Chondrocyte (in vitro differentiated cells): Measurements from ENCODE around the gene VWA2. TPM values are rescaled to one million over a fixed set of nuclear protein-coding genes. Genes with fewer than 3 reads are reported as not detected.

Experiments used
- DNase-seq: peaks from one replicate; pipeline ENCODE4 v3.0.0; 2021; ENCODE audit warnings: mixed read lengths, low spot score
- H3K27ac Mint-ChIP-seq: one replicate; pipeline ENCODE4 v1.8.0; 2021; ENCODE audit warnings: mild to moderate bottlenecking, moderate library complexity, mixed read lengths; ENCODE audit not compliant: unreplicated experiment
- H3K27me3 Mint-ChIP-seq: 2 replicates; pipeline ENCODE4 v1.8.0; 2021; ENCODE audit warnings: low read depth, mixed read lengths
- H3K36me3 Mint-ChIP-seq: 2 replicates; pipeline ENCODE4 v1.8.0; 2021; ENCODE audit warnings: low read depth, mixed read lengths
- H3K4me1 Mint-ChIP-seq: 2 replicates; pipeline ENCODE4 v1.8.0; 2021; ENCODE audit warnings: low read depth, mild to moderate bottlenecking, mixed read lengths
- H3K4me3 Mint-ChIP-seq: one replicate; pipeline ENCODE4 v1.8.0; 2021; ENCODE audit warnings: mild to moderate bottlenecking, moderate library complexity, mixed read lengths; ENCODE audit not compliant: unreplicated experiment
- H3K9me3 Mint-ChIP-seq: 2 replicates; pipeline ENCODE4 v1.8.0; 2021; ENCODE audit warnings: low read depth, mixed read lengths
- total RNA-seq: library from RNA; stranded (reverse); gene quantifications from 3 replicates; pipeline ENCODE4 v1.2.1, GENCODE V29; 2021
- TF ChIP-seq, protein P1 (sequence below): fragments of 200-600 bp; sonication (generic); IDR thresholded peaks from 2 replicates; pipeline ENCODE4 v1.5.0; 2021; ENCODE audit warnings: antibody characterized with exemption, mild to moderate bottlenecking, moderate library complexity

The VWA2 gene
- total RNA-seq, 1 donor from 2014 or later: not detected

GRCh38 chr10:114285961-114286441 lies 46.9 kb downstream of the VWA2 start:
- TF ChIP-seq, protein P1, sequence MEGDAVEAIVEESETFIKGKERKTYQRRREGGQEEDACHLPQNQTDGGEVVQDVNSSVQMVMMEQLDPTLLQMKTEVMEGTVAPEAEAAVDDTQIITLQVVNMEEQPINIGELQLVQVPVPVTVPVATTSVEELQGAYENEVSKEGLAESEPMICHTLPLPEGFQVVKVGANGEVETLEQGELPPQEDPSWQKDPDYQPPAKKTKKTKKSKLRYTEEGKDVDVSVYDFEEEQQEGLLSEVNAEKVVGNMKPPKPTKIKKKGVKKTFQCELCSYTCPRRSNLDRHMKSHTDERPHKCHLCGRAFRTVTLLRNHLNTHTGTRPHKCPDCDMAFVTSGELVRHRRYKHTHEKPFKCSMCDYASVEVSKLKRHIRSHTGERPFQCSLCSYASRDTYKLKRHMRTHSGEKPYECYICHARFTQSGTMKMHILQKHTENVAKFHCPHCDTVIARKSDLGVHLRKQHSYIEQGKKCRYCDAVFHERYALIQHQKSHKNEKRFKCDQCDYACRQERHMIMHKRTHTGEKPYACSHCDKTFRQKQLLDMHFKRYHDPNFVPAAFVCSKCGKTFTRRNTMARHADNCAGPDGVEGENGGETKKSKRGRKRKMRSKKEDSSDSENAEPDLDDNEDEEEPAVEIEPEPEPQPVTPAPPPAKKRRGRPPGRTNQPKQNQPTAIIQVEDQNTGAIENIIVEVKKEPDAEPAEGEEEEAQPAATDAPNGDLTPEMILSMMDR: no peak
- H3K4me3 Mint-ChIP-seq: no peak overlapping the region
- peak; percentile 94 for DNase-seq
- no peaks in the 10 kb centered on the region for H3K27me3 Mint-ChIP-seq
- H3K27ac Mint-ChIP-seq: no peak overlapping the region
- H3K9me3 Mint-ChIP-seq: no peaks in the 10 kb centered on the region
- no peaks in the 10 kb centered on the region for H3K36me3 Mint-ChIP-seq
- H3K4me1 Mint-ChIP-seq: no peaks in the 10 kb centered on the region

DNA sequence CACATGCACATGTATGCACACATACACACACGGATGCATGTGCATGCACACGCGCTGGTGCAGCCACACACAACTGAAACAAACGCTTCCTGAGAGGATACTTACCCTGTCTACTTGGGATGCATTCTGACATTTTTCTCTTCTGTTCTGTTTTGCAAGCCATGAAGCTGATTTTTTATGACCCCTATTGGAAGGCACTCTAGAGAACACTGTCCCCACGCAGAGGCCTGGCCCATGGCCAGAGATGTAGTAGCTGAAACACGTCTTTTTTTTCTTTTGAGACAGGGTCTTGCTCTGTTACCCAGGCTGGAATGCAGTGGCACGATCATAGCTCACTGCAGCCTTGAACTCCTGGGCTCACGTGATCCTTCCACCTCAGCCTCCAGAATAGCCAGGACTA lies 47.9 kb downstream of the VWA2 start:
- no peaks in the 10 kb centered on the region for H3K4me1 Mint-ChIP-seq
- H3K9me3 Mint-ChIP-seq: no peaks in the 10 kb centered on the region
- no peaks in the 10 kb centered on the region for H3K36me3 Mint-ChIP-seq

DNA sequence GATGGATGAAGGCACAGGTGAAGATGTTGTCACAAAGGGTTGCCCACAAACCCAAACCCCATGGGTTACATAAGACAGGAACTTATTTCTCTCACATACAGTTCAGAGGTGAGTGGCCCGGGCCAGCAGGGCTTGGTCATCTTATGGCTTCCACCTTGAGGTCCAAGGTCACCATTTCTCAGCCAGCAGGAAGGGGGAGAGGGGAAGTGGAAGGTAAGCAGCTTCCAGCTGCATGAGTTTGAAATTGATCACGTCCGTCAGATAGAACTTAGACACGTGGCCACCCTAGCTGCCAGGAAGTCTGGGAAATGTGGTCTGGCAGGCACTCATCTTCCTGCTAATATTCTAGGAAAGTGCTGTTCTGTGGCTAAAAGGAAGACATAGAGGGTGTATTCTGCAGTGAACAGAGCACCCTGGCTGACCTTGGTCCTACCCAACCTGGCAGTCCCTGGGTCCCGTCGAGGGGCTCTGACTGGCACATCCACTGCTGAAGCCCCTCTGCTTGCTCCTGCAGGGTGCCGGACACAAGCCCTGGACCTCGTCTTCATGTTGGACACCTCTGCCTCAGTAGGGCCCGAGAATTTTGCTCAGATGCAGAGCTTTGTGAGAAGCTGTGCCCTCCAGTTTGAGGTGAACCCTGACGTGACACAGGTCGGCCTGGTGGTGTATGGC lies 49.5 kb downstream of the VWA2 start:
- no peak overlapping the region for H3K27ac Mint-ChIP-seq
- DNase-seq: peak; percentile 76
- H3K4me1 Mint-ChIP-seq: no peaks in the 10 kb centered on the region
- TF ChIP-seq, protein P1: no peak
- no peaks in the 10 kb centered on the region for H3K36me3 Mint-ChIP-seq
- H3K27me3 Mint-ChIP-seq: no peaks in the 10 kb centered on the region
- no peaks in the 10 kb centered on the region for H3K9me3 Mint-ChIP-seq
- H3K4me3 Mint-ChIP-seq: no peak overlapping the region

More for the DNA sequence above, 47.9 kb downstream of the VWA2 start:
- Mint-ChIP-seq H3K27ac (no peak overlapping the region), H3K27me3 (no peaks in the 10 kb centered on the region), H3K4me3 (no peak overlapping the region)
- peak; percentile 24 for DNase-seq
- TF ChIP-seq, protein P1: no peak

GRCh38 chr10:114289096-114289436 lies 50.0 kb downstream of the VWA2 start:
- no peaks in the 10 kb centered on the region for H3K27me3 Mint-ChIP-seq
- H3K4me1 Mint-ChIP-seq: no peaks in the 10 kb centered on the region
- no peak overlapping the region for H3K27ac Mint-ChIP-seq

DNA sequence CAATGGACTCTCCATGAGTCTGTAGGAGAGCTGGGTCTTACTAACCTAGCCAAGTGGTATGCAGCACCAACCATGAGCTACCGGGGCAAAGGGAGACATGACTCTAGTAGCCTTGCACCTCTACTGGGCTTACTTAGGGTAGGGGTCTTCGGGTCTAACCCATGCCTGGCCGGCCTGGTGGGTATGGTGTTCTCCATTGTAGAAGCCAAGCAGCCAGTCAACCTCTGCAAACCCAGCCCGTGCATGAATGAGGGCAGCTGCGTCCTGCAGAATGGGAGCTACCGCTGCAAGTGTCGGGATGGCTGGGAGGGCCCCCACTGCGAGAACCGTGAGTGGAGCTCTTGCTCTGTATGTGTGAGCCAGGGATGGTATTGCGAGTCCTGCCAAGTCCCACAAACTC lies 51.0 kb downstream of the VWA2 start:
- no peak overlapping the region for H3K4me3 Mint-ChIP-seq
- H3K36me3 Mint-ChIP-seq: no peaks in the 10 kb centered on the region

More at GRCh38 chr10:114289096-114289436, 50.0 kb downstream of the VWA2 start:
- DNase-seq: peak; percentile 83
- TF ChIP-seq, protein P1: no peak
- no peaks in the 10 kb centered on the region for H3K36me3 Mint-ChIP-seq
- H3K9me3 Mint-ChIP-seq: no peaks in the 10 kb centered on the region
- H3K4me3 Mint-ChIP-seq: no peak overlapping the region

More for the DNA sequence above, 51.0 kb downstream of the VWA2 start:
- Mint-ChIP-seq H3K27ac (no peak overlapping the region), H3K4me1 (no peaks in the 10 kb centered on the region), H3K27me3 (no peaks in the 10 kb centered on the region), H3K9me3 (peaks cover 7% of the 10 kb centered on the region)
- TF ChIP-seq, protein P1: no peak
- DNase-seq: peak; percentile 56
